ENCODE measurements around the gene LIMK2.
"Not testable (repeated sequence)": the region's sequence is repeated elsewhere in the genome, so short reads cannot be mapped to it uniquely, and the experiment has no call there.

LIMK2 gene

DNA sequence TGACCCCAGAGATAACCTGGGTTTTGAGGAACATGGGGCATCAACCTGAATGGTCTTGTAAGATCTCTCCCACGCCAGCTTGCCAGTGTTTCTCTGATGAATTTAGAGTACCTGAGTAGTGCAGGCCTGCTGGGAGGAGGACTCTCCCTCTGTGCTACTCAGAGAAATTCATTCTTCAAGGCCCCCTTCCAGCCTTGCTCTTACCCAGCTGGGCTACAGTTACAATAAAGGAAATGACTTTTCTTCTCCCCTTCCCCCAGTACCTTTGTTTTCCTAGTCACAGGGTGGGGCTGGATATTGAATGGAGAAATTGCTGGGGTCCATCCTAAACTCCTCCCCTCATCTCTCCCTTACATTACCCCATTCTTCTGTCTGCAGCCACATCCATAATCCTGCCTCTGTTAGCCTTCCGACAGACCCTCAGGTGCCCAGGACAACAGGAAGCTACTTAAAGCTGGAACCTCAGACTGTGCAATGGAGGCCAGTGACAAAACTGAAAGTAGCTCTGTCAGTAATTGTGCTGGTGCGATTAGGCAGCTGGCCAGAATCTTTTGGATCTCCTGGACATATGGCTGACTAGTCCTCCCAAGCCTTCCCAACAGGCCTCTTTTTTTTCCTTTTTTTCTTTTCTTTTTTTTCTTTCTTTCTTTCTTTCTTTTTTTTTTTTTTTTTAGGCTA is 17.4 kb downstream of the LIMK2 start:
- Mint-ChIP-seq H3K4me3 (no peak overlapping the region), H3K36me3 (peaks cover 29% of the 10 kb centered on the region), H3K9me3 (no peaks in the 10 kb centered on the region), H3K27ac (peak overlapping the region; percentile 94), H3K4me1 (peaks cover 27% of the 10 kb centered on the region)
- ATAC-seq (peak; percentile 44), DNase-seq (ENCODE audit: low spot score in 2 of 2) (no peak)

DNA sequence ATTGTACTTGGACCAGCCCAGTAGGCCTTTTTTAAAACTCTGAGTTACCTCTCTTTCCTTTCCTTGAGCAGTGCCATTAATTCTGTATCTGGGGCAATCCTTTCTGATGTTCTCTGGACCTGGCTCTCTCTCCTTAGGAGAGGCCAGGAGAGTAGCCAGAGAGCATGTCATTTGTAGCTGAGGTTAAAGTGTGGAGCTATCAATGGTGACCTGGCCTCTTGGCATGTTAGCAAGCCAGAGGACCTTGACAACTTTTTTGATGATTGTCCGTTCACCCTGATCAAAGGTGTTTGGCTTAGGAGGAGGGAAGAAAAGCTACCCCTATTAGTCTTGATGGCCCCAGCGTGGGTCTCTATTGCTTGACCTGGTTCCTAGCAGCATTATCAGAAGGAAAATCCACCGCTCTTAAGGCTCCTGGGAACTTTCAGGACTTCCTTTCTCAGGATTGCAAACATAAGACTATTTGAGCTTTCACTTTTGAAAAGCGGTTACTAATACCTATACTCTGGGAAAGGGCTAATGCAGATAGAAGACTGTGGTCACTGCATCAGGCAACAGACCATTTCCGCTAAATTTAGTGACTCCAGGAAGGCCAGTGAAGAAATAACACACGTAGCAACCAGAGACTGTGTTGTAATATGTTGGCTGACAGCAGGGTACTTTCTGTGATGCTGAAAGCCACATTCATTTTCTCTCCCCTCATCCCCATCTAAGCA is 18.2 kb downstream of the LIMK2 start:
- Mint-ChIP-seq H3K36me3 (peaks cover 36% of the 10 kb centered on the region), H3K4me3 (no peak overlapping the region), H3K4me1 (peaks cover 32% of the 10 kb centered on the region), H3K27ac (peak overlapping the region; percentile 94), H3K9me3 (no peaks in the 10 kb centered on the region)
- no peak for DNase-seq (ENCODE audit: low spot score in 2 of 2)
- ATAC-seq = peak; percentile 19

GRCh38 chr22:31230871-31231621 is 18.9 kb downstream of the LIMK2 start:
- H3K27ac Mint-ChIP-seq = peak overlapping the region; percentile 94
- DNase-seq (ENCODE audit: low spot score in 2 of 2) = no peak
- H3K4me3 Mint-ChIP-seq = no peak overlapping the region
- H3K36me3 Mint-ChIP-seq = peaks cover 32% of the 10 kb centered on the region
- peaks cover 32% of the 10 kb centered on the region for H3K4me1 Mint-ChIP-seq
- ATAC-seq = peak; percentile 70
- no peaks in the 10 kb centered on the region for H3K9me3 Mint-ChIP-seq

DNA sequence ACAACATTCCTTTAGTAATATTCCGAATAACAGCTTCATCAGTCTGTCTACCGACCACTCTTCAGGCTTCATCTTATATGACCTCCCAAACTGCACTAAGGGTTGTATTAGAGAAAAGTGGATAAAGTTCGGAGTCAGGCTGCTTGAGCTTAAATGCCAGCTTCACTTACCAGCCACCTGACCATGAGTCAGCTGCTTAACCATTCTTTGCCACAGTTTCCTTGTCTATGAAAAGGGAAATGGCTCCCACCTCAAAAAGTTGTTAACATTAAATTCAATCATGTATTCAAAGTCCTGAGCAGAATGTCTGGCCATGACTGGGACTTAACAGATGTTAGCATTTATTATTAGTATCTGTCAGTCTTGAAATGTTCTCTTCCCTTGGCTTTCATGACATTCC is 20.9 kb downstream of the LIMK2 start:
- Mint-ChIP-seq H3K4me1 (peaks cover 32% of the 10 kb centered on the region), H3K27ac (no peak overlapping the region), H3K9me3 (no peaks in the 10 kb centered on the region), H3K4me3 (no peak overlapping the region), H3K36me3 (peaks cover 31% of the 10 kb centered on the region)
- no peak for ATAC-seq
- no peak for DNase-seq (ENCODE audit: low spot score in 2 of 2)

DNA sequence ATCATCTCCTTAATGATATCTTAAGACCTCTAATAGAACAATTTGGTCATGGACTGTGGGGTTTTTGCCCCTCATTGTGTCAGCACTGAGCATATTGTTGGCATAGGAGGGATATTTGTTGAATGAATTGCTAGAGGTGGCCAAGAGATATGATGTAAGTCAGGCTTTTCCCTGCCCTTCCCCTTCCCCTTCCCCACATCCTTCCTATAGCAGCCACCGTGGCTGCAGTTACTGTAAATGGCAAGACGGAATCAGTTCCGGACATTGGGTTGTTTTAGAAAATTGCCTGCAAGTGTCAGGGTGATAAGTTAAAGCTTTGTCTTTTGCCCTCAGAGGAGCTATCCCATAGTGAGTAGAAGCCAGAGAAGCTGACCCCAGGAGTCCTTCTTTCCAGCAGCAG is 23.0 kb downstream of the LIMK2 start:
- ATAC-seq (no peak), DNase-seq (ENCODE audit: low spot score in 2 of 2) (no peak)
- Mint-ChIP-seq H3K4me1 (peaks cover 33% of the 10 kb centered on the region), H3K4me3 (no peak overlapping the region), H3K36me3 (peaks cover 26% of the 10 kb centered on the region), H3K9me3 (no peaks in the 10 kb centered on the region), H3K27ac (peak overlapping the region; percentile 26)

DNA sequence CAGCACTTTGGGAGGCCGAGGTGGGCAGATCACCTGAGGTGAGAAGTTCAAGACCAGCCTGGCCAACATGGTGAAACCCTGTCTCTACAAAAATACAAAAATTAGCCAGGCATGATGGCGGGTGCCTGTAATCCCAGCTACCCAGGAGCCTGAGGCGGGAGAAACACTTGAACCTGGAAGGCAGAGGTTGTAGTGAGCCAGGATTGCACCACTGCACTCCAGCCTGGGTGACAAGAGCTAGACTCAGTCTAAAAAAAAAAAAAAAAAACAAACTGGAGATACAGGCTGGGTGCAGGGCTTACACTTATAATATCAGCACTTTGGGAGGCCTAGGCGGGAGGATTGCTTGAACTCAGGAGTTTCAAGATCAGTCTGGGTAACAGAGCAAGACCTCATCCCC is 23.9 kb downstream of the LIMK2 start:
- Mint-ChIP-seq H3K4me1 (peaks cover 27% of the 10 kb centered on the region), H3K36me3 (peaks cover 29% of the 10 kb centered on the region)
- DNase-seq (ENCODE audit: low spot score in 2 of 2); ATAC-seq; H3K4me3 Mint-ChIP-seq; H3K27ac Mint-ChIP-seq; H3K9me3 Mint-ChIP-seq: not testable (repeated sequence)

GRCh38 chr22:31238057-31238456 is 26.0 kb downstream of the LIMK2 start:
- peaks cover 38% of the 10 kb centered on the region for H3K4me1 Mint-ChIP-seq
- no peaks in the 10 kb centered on the region for H3K9me3 Mint-ChIP-seq
- ATAC-seq (peak; percentile 67), DNase-seq (ENCODE audit: low spot score in 2 of 2) (no peak)
- H3K4me3 Mint-ChIP-seq = no peak overlapping the region
- no peak overlapping the region for H3K27ac Mint-ChIP-seq
- H3K36me3 Mint-ChIP-seq = peaks cover 30% of the 10 kb centered on the region

GRCh38 chr22:31239771-31240370 is 27.8 kb downstream of the LIMK2 start:
- Mint-ChIP-seq H3K27ac (peak overlapping the region; percentile 16), H3K4me1 (peaks cover 26% of the 10 kb centered on the region), H3K4me3 (no peak overlapping the region), H3K36me3 (peaks cover 20% of the 10 kb centered on the region), H3K9me3 (no peaks in the 10 kb centered on the region)
- ATAC-seq (no peak), DNase-seq (ENCODE audit: low spot score in 2 of 2) (no peak)

DNA sequence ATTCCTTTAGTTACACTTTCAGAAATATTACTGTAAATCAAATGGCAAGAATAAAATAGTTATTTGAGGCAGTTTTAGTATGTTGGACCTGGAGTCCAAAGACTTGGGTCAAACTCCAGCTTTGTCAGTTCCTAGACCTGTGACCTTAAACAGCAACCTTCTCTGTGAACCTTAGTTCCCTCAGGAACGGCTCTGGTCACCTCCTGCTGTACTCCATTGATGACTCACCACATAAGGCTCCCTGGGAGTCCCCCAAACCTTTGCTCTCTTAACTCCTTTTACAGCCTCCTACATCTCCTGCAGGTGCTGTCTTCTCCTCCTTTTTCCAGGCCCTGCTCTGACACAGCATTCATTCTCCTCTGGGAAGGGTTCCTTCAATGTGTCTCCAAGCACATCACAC is 29.1 kb downstream of the LIMK2 start:
- Mint-ChIP-seq H3K4me3 (no peak overlapping the region), H3K4me1 (peaks cover 28% of the 10 kb centered on the region), H3K9me3 (no peaks in the 10 kb centered on the region), H3K27ac (peak overlapping the region; percentile 32), H3K36me3 (peaks cover 12% of the 10 kb centered on the region)
- DNase-seq (ENCODE audit: low spot score in 2 of 2) (no peak), ATAC-seq (no peak)

DNA sequence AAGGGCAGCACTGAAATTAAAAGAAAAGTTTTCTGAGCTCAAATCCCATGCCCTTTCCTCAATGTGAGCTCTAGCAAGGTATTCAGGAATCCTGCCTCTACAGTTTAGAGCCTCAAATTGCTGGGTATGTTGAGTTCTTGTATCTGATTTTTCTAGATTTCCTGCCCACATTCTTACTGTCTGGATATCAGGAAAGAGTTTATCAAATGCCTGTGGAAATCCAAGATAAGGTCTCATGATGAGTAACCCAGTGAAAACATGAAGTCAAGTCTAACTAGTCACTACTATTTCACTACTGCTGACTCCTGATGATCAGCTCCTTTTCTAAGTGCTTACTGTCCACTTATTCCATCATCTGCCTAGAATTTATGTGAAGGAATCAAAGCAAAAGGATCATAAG is 29.8 kb downstream of the LIMK2 start:
- Mint-ChIP-seq H3K4me3 (no peak overlapping the region), H3K4me1 (peaks cover 31% of the 10 kb centered on the region), H3K9me3 (no peaks in the 10 kb centered on the region), H3K36me3 (peaks cover 12% of the 10 kb centered on the region), H3K27ac (peak overlapping the region; percentile 72)
- ATAC-seq = no peak
- no peak for DNase-seq (ENCODE audit: low spot score in 2 of 2)

GRCh38 chr22:31243339-31244045 is 31.4 kb downstream of the LIMK2 start:
- Mint-ChIP-seq H3K36me3 (peaks cover 12% of the 10 kb centered on the region), H3K9me3 (no peaks in the 10 kb centered on the region), H3K4me3 (no peak overlapping the region), H3K27ac (no peak overlapping the region), H3K4me1 (peaks cover 40% of the 10 kb centered on the region)
- DNase-seq (ENCODE audit: low spot score in 2 of 2) (no peak), ATAC-seq (no peak)

DNA sequence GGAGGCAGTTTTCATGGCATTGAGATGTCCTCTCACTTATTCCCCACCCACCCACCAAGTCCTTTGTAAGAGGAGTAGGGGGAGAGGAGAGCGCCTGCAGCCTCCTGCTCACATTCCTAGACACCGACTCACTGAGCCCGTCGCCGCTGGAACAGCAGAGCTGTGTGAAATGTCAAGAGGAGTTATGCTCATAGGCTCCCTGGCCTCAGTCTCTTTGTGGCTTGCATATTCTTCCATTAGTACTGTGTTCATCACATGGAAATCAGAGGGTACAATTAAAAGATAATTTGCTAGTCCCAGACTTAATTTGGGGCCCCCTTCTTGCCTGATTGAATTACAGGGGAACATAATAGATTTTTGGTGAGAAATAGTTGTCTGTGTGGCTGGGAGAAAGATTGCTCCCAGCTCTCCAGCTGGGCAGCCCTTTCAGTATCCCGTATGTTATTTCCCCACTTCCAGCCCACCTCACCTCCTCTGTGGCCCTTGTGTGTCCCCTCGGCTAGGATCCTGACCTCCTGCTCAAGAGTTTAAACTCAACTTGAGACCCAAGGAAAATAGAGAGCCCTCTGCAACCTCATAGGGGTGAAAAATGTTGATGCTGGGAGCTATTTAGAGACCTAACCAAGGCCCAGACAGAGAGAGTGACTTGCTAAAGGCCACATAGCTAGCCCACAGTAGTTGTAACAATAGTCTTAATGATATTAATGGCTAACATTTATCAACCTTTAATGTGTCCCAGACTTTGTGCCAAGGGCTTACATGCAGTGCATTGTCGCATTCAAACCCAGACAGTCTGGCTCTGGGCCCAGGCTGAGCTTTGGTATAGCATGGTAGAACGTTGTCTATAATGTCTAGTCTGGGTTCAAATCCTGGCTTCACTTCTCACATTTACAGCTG is 32.2 kb downstream of the LIMK2 start:
- H3K9me3 Mint-ChIP-seq = no peaks in the 10 kb centered on the region
- H3K4me3 Mint-ChIP-seq = no peak overlapping the region
- H3K4me1 Mint-ChIP-seq = peaks cover 38% of the 10 kb centered on the region
- no peak for ATAC-seq
- H3K36me3 Mint-ChIP-seq = peaks cover 12% of the 10 kb centered on the region
- DNase-seq (ENCODE audit: low spot score in 2 of 2) = no peak
- H3K27ac Mint-ChIP-seq = peak overlapping the region; percentile 49

DNA sequence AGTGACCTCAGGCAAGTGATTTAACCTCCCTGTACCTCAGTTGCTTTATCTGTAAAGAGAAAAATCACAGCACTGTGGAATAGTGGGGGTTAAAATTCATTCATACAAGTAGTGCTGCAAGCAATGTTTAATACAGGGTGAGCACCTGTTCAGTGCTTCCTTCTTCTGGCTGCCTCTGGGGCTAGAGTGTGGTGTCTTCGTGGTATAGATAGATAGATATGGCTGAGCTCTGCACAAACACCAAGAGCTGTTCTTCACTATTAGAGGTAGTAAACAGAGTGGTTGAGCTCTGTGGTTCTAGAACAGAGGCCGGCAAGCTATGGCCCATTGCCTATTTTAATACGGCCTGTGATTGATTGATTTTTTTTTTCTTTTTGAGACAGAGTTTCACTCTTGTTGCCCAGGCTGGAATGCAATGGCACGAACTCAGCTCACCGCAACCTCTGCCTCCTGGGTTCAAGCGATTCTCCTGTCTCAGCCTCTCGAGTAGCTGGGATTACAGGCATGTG is 32.9 kb downstream of the LIMK2 start:
- H3K9me3 Mint-ChIP-seq = no peaks in the 10 kb centered on the region
- no peak overlapping the region for H3K4me3 Mint-ChIP-seq
- H3K27ac Mint-ChIP-seq = peak overlapping the region; percentile 49
- no peak for DNase-seq (ENCODE audit: low spot score in 2 of 2)
- H3K4me1 Mint-ChIP-seq = peaks cover 31% of the 10 kb centered on the region
- H3K36me3 Mint-ChIP-seq = peaks cover 12% of the 10 kb centered on the region
- ATAC-seq = no peak

GRCh38 chr22:31245998-31246397 is 33.9 kb downstream of the LIMK2 start:
- DNase-seq (ENCODE audit: low spot score in 2 of 2); H3K36me3 Mint-ChIP-seq; H3K9me3 Mint-ChIP-seq; H3K27ac Mint-ChIP-seq; H3K4me3 Mint-ChIP-seq; ATAC-seq: not testable (repeated sequence)
- H3K4me1 Mint-ChIP-seq = peaks cover 29% of the 10 kb centered on the region
